ENCODE data around the gene BBLN. TPM values are rescaled to one million over a fixed set of nuclear protein-coding genes. Genes with fewer than 3 reads are reported as not detected.
"Not testable (repeated sequence)": the region's sequence is repeated elsewhere in the genome, so short reads cannot be mapped to it uniquely, and the experiment has no call there.

The BBLN gene
- total RNA-seq, result 100 to 1,000 TPM in 5 of 8 experiments, 10 to 100 TPM in 3; 60.0 to 233 (median 148) TPM

- peaks cover 5 to 6% of the 10 kb centered on the region in 2 donors for H3K4me1 ChIP-seq (replicated peaks in 1 of 2)
- peak; percentile 87 to 94 (median 90) for ATAC-seq (replicated peaks in 6 of 8)
- peak within 1 kb of the TSS; percentile 60 to 90 (median 82) for H3K4me3 ChIP-seq
- H3K27ac ChIP-seq, result peak within 1 kb of the TSS; percentile 69 to 73
- in situ Hi-C loops (cut with MboI; ENCODE audit: low pct_unique_long_range_greater_than_20kb in 2 of 9, low sequenced_read_pairs in 9 of 9, unreplicated experiment in 9 of 9), result no loop called here
- 0% methylated on average over 1 to 14 of the region's 77 CpGs; no CpG with 5 or more reads in 6 of the 10 experiments for WGBS, 10 experiments
These were observed at the start of gene BBLN for GRCh38 chr9:128159784-128160602. Gene BBLN, plus strand, starts transcription at chr9:128160265. Its CDS starts 143 bp downstream, at chr9:128160408.

GRCh38 chr9:128111726-128112125 lies 48.3 kb upstream of the BBLN start:
- peaks cover 14 to 19% of the 10 kb centered on the region in 2 donors for H3K4me1 ChIP-seq (replicated peaks in 1 of 2)
- WGBS, 10 experiments, result 60 to 100% (median 83%) methylated on average over 1 to 5 of the region's 12 CpGs; no CpG with 5 or more reads in 4 of the 10 experiments
- ATAC-seq (replicated peaks in 6 of 8); in situ Hi-C loops (cut with MboI; ENCODE audit: low pct_unique_long_range_greater_than_20kb in 2 of 9, low sequenced_read_pairs in 9 of 9, unreplicated experiment in 9 of 9); H3K4me3 ChIP-seq; H3K27ac ChIP-seq: not testable (repeated sequence)

GRCh38 chr9:128113526-128114325 lies 46.3 kb upstream of the BBLN start:
- in situ Hi-C loops (cut with MboI; ENCODE audit: low pct_unique_long_range_greater_than_20kb in 2 of 9, low sequenced_read_pairs in 9 of 9, unreplicated experiment in 9 of 9), result no loop called here
- ATAC-seq (replicated peaks in 6 of 8), result no peak
- peaks cover 8 to 10% of the 10 kb centered on the region in 2 donors for H3K4me1 ChIP-seq (replicated peaks in 1 of 2)
- 40 to 100% (median 89%) methylated on average over 1 to 6 of the region's 12 CpGs; no CpG with 5 or more reads in 2 of the 10 experiments for WGBS, 10 experiments
- H3K4me3 ChIP-seq, result no peak overlapping the region
- no peak overlapping the region for H3K27ac ChIP-seq

GRCh38 chr9:128114326-128115186 lies 45.5 kb upstream of the BBLN start:
- WGBS, 10 experiments, result 67 to 100% (median 80%) methylated on average over 1 to 4 of the region's 29 CpGs; no CpG with 5 or more reads in 4 of the 10 experiments
- no peak for ATAC-seq (replicated peaks in 6 of 8)
- in situ Hi-C loops (cut with MboI; ENCODE audit: low pct_unique_long_range_greater_than_20kb in 2 of 9, low sequenced_read_pairs in 9 of 9, unreplicated experiment in 9 of 9), result no loop called here
- no peak overlapping the region for H3K27ac ChIP-seq
- no peak overlapping the region for H3K4me3 ChIP-seq
- peaks cover under 1 to 2% of the 10 kb centered on the region in 2 donors for H3K4me1 ChIP-seq (replicated peaks in 1 of 2)

- no peaks in the 10 kb centered on the region for H3K4me1 ChIP-seq (replicated peaks in 1 of 2)
- WGBS, 10 experiments, result 59 to 100% (median 95%) methylated on average over 1 to 13 of the region's 26 CpGs; no CpG with 5 or more reads in 4 of the 10 experiments
- in situ Hi-C loops (cut with MboI; ENCODE audit: low pct_unique_long_range_greater_than_20kb in 2 of 9, low sequenced_read_pairs in 9 of 9, unreplicated experiment in 9 of 9), result no loop called here
- no peak for ATAC-seq (replicated peaks in 6 of 8)
- H3K27ac ChIP-seq, result no peak overlapping the region
- no peak overlapping the region for H3K4me3 ChIP-seq
These were observed 44.6 kb upstream of the BBLN start for GRCh38 chr9:128115187-128116103.

GRCh38 chr9:128116104-128117083 lies 43.7 kb upstream of the BBLN start:
- H3K27ac ChIP-seq, result no peak overlapping the region
- H3K4me3 ChIP-seq, result no peak overlapping the region
- 50 to 100% (median 90%) methylated on average over 2 to 10 of the region's 16 CpGs for WGBS, 10 experiments
- no peak for ATAC-seq (replicated peaks in 6 of 8)
- H3K4me1 ChIP-seq (replicated peaks in 1 of 2), result no peaks in the 10 kb centered on the region
- in situ Hi-C loops (cut with MboI; ENCODE audit: low pct_unique_long_range_greater_than_20kb in 2 of 9, low sequenced_read_pairs in 9 of 9, unreplicated experiment in 9 of 9), result no loop called here

GRCh38 chr9:128117613-128118471 lies 42.2 kb upstream of the BBLN start:
- no peaks in the 10 kb centered on the region for H3K4me1 ChIP-seq (replicated peaks in 1 of 2)
- ATAC-seq (replicated peaks in 6 of 8), result peak; percentile 50 to 87 (median 66)
- in situ Hi-C loops (cut with MboI; ENCODE audit: low pct_unique_long_range_greater_than_20kb in 2 of 9, low sequenced_read_pairs in 9 of 9, unreplicated experiment in 9 of 9), result no loop called here
- H3K27ac ChIP-seq, result no peak overlapping the region
- no peak overlapping the region for H3K4me3 ChIP-seq
- 1 to 51% (median 15%) methylated on average over 2 to 16 of the region's 27 CpGs for WGBS, 10 experiments

GRCh38 chr9:128118472-128118857 lies 41.6 kb upstream of the BBLN start:
- no peak overlapping the region for H3K4me3 ChIP-seq
- 0 to 80% (median 30%) methylated on average over 1 to 3 of the region's 3 CpGs; no CpG with 5 or more reads in 4 of the 10 experiments for WGBS, 10 experiments
- no peaks in the 10 kb centered on the region for H3K4me1 ChIP-seq (replicated peaks in 1 of 2)
- in situ Hi-C loops (cut with MboI; ENCODE audit: low pct_unique_long_range_greater_than_20kb in 2 of 9, low sequenced_read_pairs in 9 of 9, unreplicated experiment in 9 of 9), result no loop called here
- H3K27ac ChIP-seq, result no peak overlapping the region
- peak in 1 of 8 experiments; percentile 1 for ATAC-seq (replicated peaks in 6 of 8)

- Histone ChIP-seq H3K27ac (no peak overlapping the region), H3K4me3 (no peak overlapping the region), H3K4me1 (replicated peaks in 1 of 2) (no peaks in the 10 kb centered on the region)
- 28 to 90% (median 82%) methylated on average over 4 to 11 of the region's 15 CpGs; no CpG with 5 or more reads in 4 of the 10 experiments for WGBS, 10 experiments
- no peak for ATAC-seq (replicated peaks in 6 of 8)
- in situ Hi-C loops (cut with MboI; ENCODE audit: low pct_unique_long_range_greater_than_20kb in 2 of 9, low sequenced_read_pairs in 9 of 9, unreplicated experiment in 9 of 9), result no loop called here
These were observed 40.9 kb upstream of the BBLN start for GRCh38 chr9:128118971-128119665.
